ENCODE data around the gene NDUFA5. TPM values are rescaled to one million over a fixed set of nuclear protein-coding genes. Genes with fewer than 3 reads are reported as not detected.

Gene NDUFA5
- total RNA-seq, 4 donors from 2014 or later = 21.3 to 34.8 (median 30.3) TPM

DNA sequence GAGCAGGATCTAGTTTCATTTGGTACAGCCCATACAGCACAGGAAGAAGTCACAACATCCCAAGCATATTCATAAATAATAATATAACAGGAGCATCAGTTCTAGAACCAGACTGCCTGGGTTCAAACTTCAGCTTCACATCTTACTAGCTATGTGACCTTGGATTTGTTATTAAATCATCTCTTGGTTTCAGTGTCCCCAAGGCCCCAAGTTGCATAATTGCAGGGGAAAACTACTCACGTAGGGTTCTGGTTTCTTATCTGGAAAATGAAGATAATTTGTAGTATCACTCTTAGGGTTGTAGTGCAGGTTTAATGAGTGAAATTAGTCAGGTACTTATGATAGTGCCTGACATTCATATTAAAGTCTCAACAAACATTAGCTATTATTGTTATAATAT is 17.7 kb downstream of the NDUFA5 start:
- TF ChIP-seq, protein P1, sequence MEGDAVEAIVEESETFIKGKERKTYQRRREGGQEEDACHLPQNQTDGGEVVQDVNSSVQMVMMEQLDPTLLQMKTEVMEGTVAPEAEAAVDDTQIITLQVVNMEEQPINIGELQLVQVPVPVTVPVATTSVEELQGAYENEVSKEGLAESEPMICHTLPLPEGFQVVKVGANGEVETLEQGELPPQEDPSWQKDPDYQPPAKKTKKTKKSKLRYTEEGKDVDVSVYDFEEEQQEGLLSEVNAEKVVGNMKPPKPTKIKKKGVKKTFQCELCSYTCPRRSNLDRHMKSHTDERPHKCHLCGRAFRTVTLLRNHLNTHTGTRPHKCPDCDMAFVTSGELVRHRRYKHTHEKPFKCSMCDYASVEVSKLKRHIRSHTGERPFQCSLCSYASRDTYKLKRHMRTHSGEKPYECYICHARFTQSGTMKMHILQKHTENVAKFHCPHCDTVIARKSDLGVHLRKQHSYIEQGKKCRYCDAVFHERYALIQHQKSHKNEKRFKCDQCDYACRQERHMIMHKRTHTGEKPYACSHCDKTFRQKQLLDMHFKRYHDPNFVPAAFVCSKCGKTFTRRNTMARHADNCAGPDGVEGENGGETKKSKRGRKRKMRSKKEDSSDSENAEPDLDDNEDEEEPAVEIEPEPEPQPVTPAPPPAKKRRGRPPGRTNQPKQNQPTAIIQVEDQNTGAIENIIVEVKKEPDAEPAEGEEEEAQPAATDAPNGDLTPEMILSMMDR (IDR thresholded peaks at IDR 0.05) = no peak
- TF ChIP-seq POLR2A (IDR thresholded peaks at IDR 0.05) (no peak), EP300 (IDR thresholded peaks at IDR 0.05) (no peak), POLR2AphosphoS5 (IDR thresholded peaks at IDR 0.05) (no peak)
- Histone ChIP-seq H3K36me3 (peaks cover 8% of the 10 kb centered on the region), H3K4me1 (peaks cover 4% of the 10 kb centered on the region), H3K9me3 (no peaks in the 10 kb centered on the region), H3K27ac (no peak overlapping the region), H3K4me3 (no peak overlapping the region), H3K27me3 (no peaks in the 10 kb centered on the region)
- WGBS = 66% methylated on average over 1 of the region's 1 CpG
- no peak for DNase-seq (ENCODE audit: low spot score in 2 of 2)

DNA sequence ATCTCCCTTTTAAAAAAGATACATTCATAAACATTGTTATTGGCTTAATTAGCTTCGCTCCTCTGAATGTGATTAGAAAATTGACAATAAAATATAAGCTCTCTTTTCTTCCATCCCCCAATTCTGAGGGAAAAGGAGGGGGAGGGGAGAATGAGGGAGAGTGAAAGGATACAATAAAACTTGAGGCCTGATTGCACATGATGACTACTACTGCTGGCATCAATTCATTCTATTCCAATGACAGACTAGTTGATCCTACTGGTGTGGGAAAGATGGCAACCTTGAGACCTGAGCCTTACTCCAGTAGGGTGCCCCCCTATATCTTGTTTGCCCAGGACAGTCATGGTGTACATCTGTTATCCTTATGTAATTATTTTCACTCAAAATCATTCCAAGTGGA is 18.7 kb downstream of the NDUFA5 start:
- no peak overlapping the region for H3K4me3 ChIP-seq
- H3K27me3 ChIP-seq = no peaks in the 10 kb centered on the region
- peaks cover 8% of the 10 kb centered on the region for H3K36me3 ChIP-seq
- no peak for TF ChIP-seq EP300 (IDR thresholded peaks at IDR 0.05)
- TF ChIP-seq POLR2A (IDR thresholded peaks at IDR 0.05) = no peak
- no peak for TF ChIP-seq POLR2AphosphoS5 (IDR thresholded peaks at IDR 0.05)
- TF ChIP-seq, protein P1 (IDR thresholded peaks at IDR 0.05) = no peak
- H3K9me3 ChIP-seq = no peaks in the 10 kb centered on the region
- 93% methylated on average over 1 of the region's 1 CpG for WGBS
- peaks cover 8% of the 10 kb centered on the region for H3K4me1 ChIP-seq
- DNase-seq (ENCODE audit: low spot score in 2 of 2) = no peak
- H3K27ac ChIP-seq = no peak overlapping the region

DNA sequence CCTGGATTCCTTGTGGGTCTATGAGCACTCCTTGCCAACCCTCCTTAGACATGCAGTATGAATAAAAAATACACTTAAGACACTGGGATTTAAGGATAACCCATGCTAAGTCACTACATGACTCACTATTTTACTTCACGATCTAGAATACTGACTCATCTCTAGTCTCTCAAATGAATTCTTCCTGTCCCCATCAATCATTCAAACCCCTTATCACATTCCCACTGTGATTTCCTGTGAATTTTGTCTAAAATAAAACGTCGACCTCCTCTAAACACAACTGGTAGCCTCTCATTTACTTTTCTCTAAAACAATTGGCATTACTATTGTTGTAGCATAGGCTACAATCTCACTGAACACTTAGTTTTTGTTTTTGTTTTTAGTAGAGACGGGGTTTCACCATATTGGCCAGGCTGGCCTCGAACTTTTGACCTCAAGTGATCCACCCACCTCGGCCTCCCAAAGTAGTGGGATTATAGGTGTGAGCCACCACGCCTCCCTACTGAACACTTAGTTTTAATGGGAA is 19.4 kb downstream of the NDUFA5 start:
- no peaks in the 10 kb centered on the region for H3K27me3 ChIP-seq
- no peak overlapping the region for H3K27ac ChIP-seq
- H3K36me3 ChIP-seq = peaks cover 4% of the 10 kb centered on the region
- H3K9me3 ChIP-seq = no peaks in the 10 kb centered on the region
- DNase-seq (ENCODE audit: low spot score in 2 of 2) = no peak
- WGBS = 72% methylated on average over 7 of the region's 7 CpGs
- H3K4me3 ChIP-seq = no peak overlapping the region
- TF ChIP-seq POLR2A (IDR thresholded peaks at IDR 0.05) = no peak
- TF ChIP-seq POLR2AphosphoS5 (IDR thresholded peaks at IDR 0.05) = no peak
- TF ChIP-seq, protein P1 (IDR thresholded peaks at IDR 0.05) = no peak
- no peak for TF ChIP-seq EP300 (IDR thresholded peaks at IDR 0.05)
- H3K4me1 ChIP-seq = peaks cover 11% of the 10 kb centered on the region

DNA sequence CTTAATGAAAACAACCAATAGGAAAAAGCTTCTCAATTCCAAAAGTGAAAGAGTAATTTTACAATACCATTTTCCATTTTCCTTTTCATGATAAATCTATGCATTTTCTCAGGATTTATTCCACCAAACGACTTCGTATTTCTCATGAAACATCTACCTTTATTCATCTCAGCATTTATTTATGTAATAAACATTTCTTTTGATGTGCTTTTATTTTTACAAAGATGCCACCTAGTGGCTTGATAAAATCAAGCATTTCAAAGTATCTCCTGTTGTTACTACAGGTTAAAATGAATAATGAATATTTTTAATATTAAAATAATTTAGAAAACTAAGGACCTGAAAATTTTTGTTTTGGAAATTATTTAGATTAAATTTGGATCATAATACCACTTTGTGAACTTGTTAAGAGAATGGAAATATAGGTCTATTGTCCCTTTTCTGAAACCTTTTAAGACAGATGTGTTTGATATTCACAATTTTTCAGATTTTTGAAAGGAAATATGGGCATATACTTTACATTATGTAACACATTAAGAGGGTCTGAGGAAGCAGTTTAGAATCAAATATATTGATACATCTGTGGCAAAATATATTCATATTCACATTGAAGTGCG is 20.5 kb downstream of the NDUFA5 start:
- H3K27me3 ChIP-seq = no peaks in the 10 kb centered on the region
- no peak overlapping the region for H3K4me3 ChIP-seq
- H3K9me3 ChIP-seq = no peaks in the 10 kb centered on the region
- no peak overlapping the region for H3K27ac ChIP-seq
- DNase-seq (ENCODE audit: low spot score in 2 of 2) = no peak
- TF ChIP-seq, protein P1 (IDR thresholded peaks at IDR 0.05) = peak in 1 of 2 donors; percentile 47
- no peak for TF ChIP-seq EP300 (IDR thresholded peaks at IDR 0.05)
- no peak for TF ChIP-seq POLR2A (IDR thresholded peaks at IDR 0.05)
- 28% methylated on average over 3 of the region's 3 CpGs for WGBS
- H3K36me3 ChIP-seq = no peaks in the 10 kb centered on the region
- H3K4me1 ChIP-seq = peaks cover 11% of the 10 kb centered on the region

- H3K27me3 ChIP-seq = no peaks in the 10 kb centered on the region
- TF ChIP-seq POLR2A (IDR thresholded peaks at IDR 0.05) = no peak
- no peak for TF ChIP-seq POLR2AphosphoS5 (IDR thresholded peaks at IDR 0.05)
- TF ChIP-seq EP300 (IDR thresholded peaks at IDR 0.05) = no peak
- TF ChIP-seq, protein P1 (IDR thresholded peaks at IDR 0.05) = no peak
- H3K27ac ChIP-seq = no peak overlapping the region
- no peak for DNase-seq (ENCODE audit: low spot score in 2 of 2)
- peak overlapping the region; percentile 62 for H3K4me3 ChIP-seq
- no peaks in the 10 kb centered on the region for H3K36me3 ChIP-seq
- no peaks in the 10 kb centered on the region for H3K9me3 ChIP-seq
- 88% methylated on average over 12 of the region's 12 CpGs for WGBS
- H3K4me1 ChIP-seq = peaks cover 11% of the 10 kb centered on the region
Observed at GRCh38 chr7:123535517-123535916, 22.1 kb downstream of the NDUFA5 start.

Data from suprapubic skin (tissue), 4 donors.